HG03097 (cell line): Measurements from ENCODE around the gene CDKN3.
"Not testable (repeated sequence)": the region's sequence is repeated elsewhere in the genome, so short reads cannot be mapped to it uniquely, and the experiment has no call there.

Experiments used
- ATAC-seq: cut with Tn5 transposase; IDR thresholded peaks from one replicate; pipeline ENCODE4 v1.9.1; 2021; ENCODE audit not compliant: unreplicated experiment, low FRiP score

The CDKN3 gene

GRCh38 chr14:54451961-54452360 is 55.2 kb downstream of the CDKN3 start:
- ATAC-seq = no peak

GRCh38 chr14:54453252-54453651 is 56.4 kb downstream of the CDKN3 start:
- no peak for ATAC-seq

GRCh38 chr14:54453990-54454389 is 57.2 kb downstream of the CDKN3 start:
- not testable (repeated sequence) for ATAC-seq

- no peak for ATAC-seq
Measured at GRCh38 chr14:54455363-54455762, 58.6 kb downstream of the CDKN3 start.

GRCh38 chr14:54456820-54457608 is 60.2 kb downstream of the CDKN3 start:
- not testable (repeated sequence) for ATAC-seq

GRCh38 chr14:54457609-54457996 is 60.8 kb downstream of the CDKN3 start:
- no peak for ATAC-seq

GRCh38 chr14:54458536-54458935 is 61.7 kb downstream of the CDKN3 start:
- not testable (repeated sequence) for ATAC-seq

- no peak for ATAC-seq
Measured at GRCh38 chr14:54459106-54459505, 62.3 kb downstream of the CDKN3 start.

GRCh38 chr14:54462048-54462447 is 65.2 kb downstream of the CDKN3 start:
- no peak for ATAC-seq

GRCh38 chr14:54465654-54466053 is 68.8 kb downstream of the CDKN3 start:
- no peak for ATAC-seq

GRCh38 chr14:54467280-54467679 is 70.5 kb downstream of the CDKN3 start:
- no peak for ATAC-seq
